DND-41 (cell line): ENCODE measurements around the gene CPT2.

ENCODE experiments used
- CTCF ChIP-seq: IDR thresholded peaks from 2 replicates; pipeline ENCODE4 v1.5.1; 2012; ENCODE audit warnings: borderline replicate concordance, low read length, moderate library complexity, mild to moderate bottlenecking; ENCODE audit not compliant: poor library complexity, severe bottlenecking; ENCODE audit errors: extremely low read depth
- EZH2 ChIP-seq: IDR thresholded peaks from 3 replicates; pipeline ENCODE4 v1.6.1; 2012; ENCODE audit warnings: borderline replicate concordance, low read depth, mild to moderate bottlenecking, moderate library complexity, low read length, inconsistent platforms; ENCODE audit not compliant: severe bottlenecking

GRCh38 chr1:53158900-53159299 is 37.7 kb upstream of the CPT2 start:
- no peak for TF ChIP-seq CTCF
- no peak for TF ChIP-seq EZH2
